Vagina (tissue), 2 donors: ENCODE measurements around the gene FCAMR. TPM values are rescaled to one million over a fixed set of nuclear protein-coding genes. Genes with fewer than 3 reads are reported as not detected.

Source experiments
- DNase-seq, 2 donors: peaks; one replicate each; pipeline ENCODE4 v3.0.0-alpha.2; 2017; ENCODE audit errors: extremely low spot score in 2 of 2
- H3K27ac ChIP-seq: fragments of 200-600 bp; sonication (generic); one replicate; pipeline ENCODE4 v1.5.1; 2019
- H3K27me3 ChIP-seq: fragments of 200-600 bp; sonication (generic); one replicate; pipeline ENCODE4 v1.5.1; 2019
- H3K36me3 ChIP-seq, 2 donors: fragments of 200-600 bp; sonication (generic); one replicate each; pipeline ENCODE4 v1.5.1; 2017 to 2019
- H3K4me1 ChIP-seq: fragments of 200-600 bp; sonication (generic); one replicate; pipeline ENCODE4 v1.5.1; 2019
- H3K4me3 ChIP-seq, 2 donors: fragments of 200-600 bp; sonication (generic); 1 replicate in 1 of 2; 2 replicates in 1 of 2; pipeline ENCODE4 v1.5.1; 2016 to 2019
- H3K9me3 ChIP-seq: fragments of 200-600 bp; sonication (generic); one replicate; pipeline ENCODE4 v1.5.1; 2019
- CTCF ChIP-seq, 3 experiments: fragments of 450-650 bp in 2 of 3; fragments of 200-600 bp in 1 of 3; sonication (generic) in 1 of 3; IDR thresholded peaks; one replicate each; pipeline ENCODE4 v1.5.1; 2017 to 2019; ENCODE audit warnings: antibody characterized with exemption in 3 of 3, mild to moderate bottlenecking in 2 of 3, moderate library complexity in 2 of 3
- POLR2A ChIP-seq, 2 donors: fragments of 450-650 bp; IDR thresholded peaks; one replicate each; pipeline ENCODE4 v1.6.1; 2017; ENCODE audit warnings: antibody characterized with exemption in 2 of 2, mild to moderate bottlenecking in 2 of 2, moderate library complexity in 2 of 2
- POLR2AphosphoS5 ChIP-seq, 2 donors: sonication (generic); formaldehyde crosslinking; IDR thresholded peaks; one replicate each; pipeline ENCODE4 v1.9.0; 2017; ENCODE audit warnings: antibody characterized with exemption in 2 of 2, mild to moderate bottlenecking in 2 of 2, low read depth in 1 of 2; ENCODE audit not compliant: insufficient read depth in 1 of 2
- intact Hi-C: fragments of 100-400 bp; cut with DNase I; formaldehyde crosslinking; loops from one replicate; pipeline ENCODE4 v1.15.1; 2023
- total RNA-seq: library from RNA; depleted of rRNA; stranded (reverse); fragments of >200 nt; gene quantifications from one replicate; pipeline ENCODE4 v1.2.3, GENCODE V29; 2016

Gene FCAMR
- total RNA-seq, 1 donor from 2014 or later: not detected

GRCh38 chr1:207000651-207001291 is 30.5 kb upstream of the FCAMR start:
- TF ChIP-seq POLR2AphosphoS5 (IDR thresholded peaks at IDR 0.05; ENCODE audit: insufficient read depth in 1 of 2, low read depth in 1 of 2) (no peak), CTCF (IDR thresholded peaks at IDR 0.05) (no peak), POLR2A (IDR thresholded peaks at IDR 0.05) (no peak)
- peak in 1 of 2 donors; percentile 22 for DNase-seq
- intact Hi-C loops: no loop called here
- H3K27ac ChIP-seq: no peak overlapping the region
- no peaks in the 10 kb centered on the region for H3K36me3 ChIP-seq
- no peaks in the 10 kb centered on the region for H3K4me1 ChIP-seq
- H3K4me3 ChIP-seq: no peak overlapping the region
- H3K27me3 ChIP-seq: no peaks in the 10 kb centered on the region
- no peaks in the 10 kb centered on the region for H3K9me3 ChIP-seq

GRCh38 chr1:206998816-206999215 is 28.6 kb upstream of the FCAMR start:
- intact Hi-C loops: no loop called here
- no peak overlapping the region for H3K27ac ChIP-seq
- no peaks in the 10 kb centered on the region for H3K9me3 ChIP-seq
- DNase-seq: no peak
- H3K4me1 ChIP-seq: no peaks in the 10 kb centered on the region
- H3K36me3 ChIP-seq: no peaks in the 10 kb centered on the region
- no peak for TF ChIP-seq POLR2A (IDR thresholded peaks at IDR 0.05)
- no peak for TF ChIP-seq CTCF (IDR thresholded peaks at IDR 0.05)
- no peak for TF ChIP-seq POLR2AphosphoS5 (IDR thresholded peaks at IDR 0.05; ENCODE audit: insufficient read depth in 1 of 2, low read depth in 1 of 2)
- H3K27me3 ChIP-seq: no peaks in the 10 kb centered on the region
- H3K4me3 ChIP-seq: no peak overlapping the region

- TF ChIP-seq POLR2AphosphoS5 (IDR thresholded peaks at IDR 0.05; ENCODE audit: insufficient read depth in 1 of 2, low read depth in 1 of 2): no peak
- TF ChIP-seq CTCF (IDR thresholded peaks at IDR 0.05): no peak
- no peak for TF ChIP-seq POLR2A (IDR thresholded peaks at IDR 0.05)
- Histone ChIP-seq H3K4me3 (no peak overlapping the region), H3K9me3 (no peaks in the 10 kb centered on the region), H3K4me1 (no peaks in the 10 kb centered on the region), H3K27ac (no peak overlapping the region), H3K27me3 (no peaks in the 10 kb centered on the region), H3K36me3 (no peaks in the 10 kb centered on the region)
- intact Hi-C loops: no loop called here
- DNase-seq: peak in 1 of 2 donors; percentile 13
These were observed 22.5 kb upstream of the FCAMR start for GRCh38 chr1:206992790-206993189.

- Histone ChIP-seq H3K36me3 (no peaks in the 10 kb centered on the region), H3K4me1 (no peaks in the 10 kb centered on the region), H3K9me3 (no peaks in the 10 kb centered on the region), H3K27me3 (no peaks in the 10 kb centered on the region), H3K4me3 (no peak overlapping the region), H3K27ac (no peak overlapping the region)
- DNase-seq: no peak
- intact Hi-C loops: no loop called here
- no peak for TF ChIP-seq POLR2AphosphoS5 (IDR thresholded peaks at IDR 0.05; ENCODE audit: insufficient read depth in 1 of 2, low read depth in 1 of 2)
- TF ChIP-seq POLR2A (IDR thresholded peaks at IDR 0.05): no peak
- no peak for TF ChIP-seq CTCF (IDR thresholded peaks at IDR 0.05)
These were observed 17.6 kb upstream of the FCAMR start for GRCh38 chr1:206987873-206988272.

GRCh38 chr1:206986885-206987284 is 16.6 kb upstream of the FCAMR start:
- no peaks in the 10 kb centered on the region for H3K4me1 ChIP-seq
- H3K27me3 ChIP-seq: no peaks in the 10 kb centered on the region
- H3K9me3 ChIP-seq: no peaks in the 10 kb centered on the region
- DNase-seq: peak in 1 of 2 donors; percentile 32
- no peak overlapping the region for H3K27ac ChIP-seq
- no peaks in the 10 kb centered on the region for H3K36me3 ChIP-seq
- H3K4me3 ChIP-seq: no peak overlapping the region
- intact Hi-C loops: no loop called here
- TF ChIP-seq CTCF (IDR thresholded peaks at IDR 0.05): no peak
- no peak for TF ChIP-seq POLR2A (IDR thresholded peaks at IDR 0.05)
- TF ChIP-seq POLR2AphosphoS5 (IDR thresholded peaks at IDR 0.05; ENCODE audit: insufficient read depth in 1 of 2, low read depth in 1 of 2): no peak
